Ammon's horn (tissue), 1 donor: Measurements from ENCODE around the gene GPC2.
"Not testable (repeated sequence)": the region's sequence is repeated elsewhere in the genome, so short reads cannot be mapped to it uniquely, and the experiment has no call there.

Experiments used
- DNase-seq: peaks from one replicate; pipeline ENCODE4 v3.0.0-alpha.2; 2016; ENCODE audit warnings: low spot score

Gene GPC2

GRCh38 chr7:100152937-100153666, 24.1 kb downstream of the GPC2 start:
- no peak for DNase-seq

DNA sequence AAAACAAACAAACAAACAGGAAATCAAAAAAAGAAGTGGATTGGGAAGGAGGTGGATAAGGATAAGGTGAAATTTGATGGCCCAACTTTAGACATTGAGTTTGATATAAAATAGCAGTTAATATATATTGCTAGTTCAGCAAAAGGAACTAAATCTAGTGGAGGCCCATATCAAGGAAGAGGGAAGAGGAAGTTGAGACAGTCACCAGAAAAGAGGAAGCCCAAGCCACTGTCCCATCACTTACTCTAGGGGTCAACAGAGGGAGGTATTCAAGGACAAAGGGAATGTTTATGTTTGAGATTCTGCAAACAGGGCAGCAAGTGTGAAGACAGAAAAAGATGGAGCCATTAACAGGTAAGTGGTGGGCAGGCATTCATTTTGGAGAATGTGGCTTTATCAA, 24.8 kb downstream of the GPC2 start:
- DNase-seq, result no peak

GRCh38 chr7:100148559-100149328, 28.4 kb downstream of the GPC2 start, which contains the start of gene LAMTOR4:
LAMTOR4 (plus strand) TSS chr7:100148918; CDS start chr7:100148973, 55 bp downstream.
- DNase-seq, result peak; percentile 100

DNA sequence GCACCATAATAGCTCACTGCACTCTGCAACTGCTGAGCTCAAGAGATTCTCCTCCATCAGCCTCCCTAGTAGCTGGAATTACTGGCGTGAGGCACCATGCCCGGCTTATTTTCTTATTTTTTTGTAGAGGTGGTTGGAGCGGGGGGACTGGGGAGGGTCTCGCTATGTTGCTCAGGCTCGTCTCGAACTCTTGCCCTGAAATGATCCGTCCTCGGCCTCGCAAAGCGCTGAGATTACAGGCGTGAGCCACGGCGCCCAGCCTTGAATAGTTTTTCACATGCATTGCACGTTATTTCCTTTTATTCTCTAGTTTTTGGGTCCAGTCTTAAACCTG, 29.0 kb downstream of the GPC2 start:
- no peak for DNase-seq

DNA sequence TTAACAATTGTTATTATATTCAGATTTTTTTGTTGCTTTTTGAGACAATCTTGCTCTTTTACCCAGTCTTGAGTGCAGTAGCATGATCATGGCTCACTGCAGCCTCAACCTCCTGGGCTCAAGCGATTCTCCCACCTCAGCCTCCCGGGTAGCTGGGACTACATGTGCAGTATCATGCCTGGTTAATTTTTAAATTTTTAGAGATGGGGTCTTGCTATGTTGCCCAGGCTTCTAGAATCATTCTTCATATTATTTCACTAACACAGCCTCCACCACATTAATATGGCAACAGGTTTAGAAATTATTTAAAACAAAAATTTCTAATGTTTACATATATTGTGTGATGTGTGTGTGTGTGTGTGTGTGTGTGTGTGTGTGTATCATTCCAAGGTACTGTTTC, 29.9 kb downstream of the GPC2 start:
- DNase-seq, result no peak

DNA sequence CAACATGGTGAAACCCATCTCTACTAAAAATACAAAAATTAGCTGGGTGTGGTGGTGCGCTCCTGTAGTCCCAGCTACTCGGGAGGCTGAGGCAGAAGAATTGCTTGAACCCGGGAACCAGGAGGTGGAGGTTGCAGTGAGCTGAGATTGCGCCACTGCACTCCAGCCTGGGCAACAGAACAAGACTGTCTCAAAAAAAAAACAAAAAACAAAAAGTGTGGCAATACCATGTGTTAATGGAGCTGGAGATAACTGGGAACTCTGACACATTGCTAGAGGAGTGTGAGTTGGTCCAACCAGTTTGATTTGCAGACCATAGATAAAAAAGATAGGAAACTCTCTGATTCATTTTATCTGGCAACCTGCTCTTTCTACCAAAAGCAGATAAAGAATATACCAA, 30.8 kb downstream of the GPC2 start:
- not testable (repeated sequence) for DNase-seq

- DNase-seq, result no peak
Observed at GRCh38 chr7:100142461-100142860, 34.7 kb downstream of the GPC2 start.

- no peak for DNase-seq
Observed at GRCh38 chr7:100141555-100141949, 35.6 kb downstream of the GPC2 start.

DNA sequence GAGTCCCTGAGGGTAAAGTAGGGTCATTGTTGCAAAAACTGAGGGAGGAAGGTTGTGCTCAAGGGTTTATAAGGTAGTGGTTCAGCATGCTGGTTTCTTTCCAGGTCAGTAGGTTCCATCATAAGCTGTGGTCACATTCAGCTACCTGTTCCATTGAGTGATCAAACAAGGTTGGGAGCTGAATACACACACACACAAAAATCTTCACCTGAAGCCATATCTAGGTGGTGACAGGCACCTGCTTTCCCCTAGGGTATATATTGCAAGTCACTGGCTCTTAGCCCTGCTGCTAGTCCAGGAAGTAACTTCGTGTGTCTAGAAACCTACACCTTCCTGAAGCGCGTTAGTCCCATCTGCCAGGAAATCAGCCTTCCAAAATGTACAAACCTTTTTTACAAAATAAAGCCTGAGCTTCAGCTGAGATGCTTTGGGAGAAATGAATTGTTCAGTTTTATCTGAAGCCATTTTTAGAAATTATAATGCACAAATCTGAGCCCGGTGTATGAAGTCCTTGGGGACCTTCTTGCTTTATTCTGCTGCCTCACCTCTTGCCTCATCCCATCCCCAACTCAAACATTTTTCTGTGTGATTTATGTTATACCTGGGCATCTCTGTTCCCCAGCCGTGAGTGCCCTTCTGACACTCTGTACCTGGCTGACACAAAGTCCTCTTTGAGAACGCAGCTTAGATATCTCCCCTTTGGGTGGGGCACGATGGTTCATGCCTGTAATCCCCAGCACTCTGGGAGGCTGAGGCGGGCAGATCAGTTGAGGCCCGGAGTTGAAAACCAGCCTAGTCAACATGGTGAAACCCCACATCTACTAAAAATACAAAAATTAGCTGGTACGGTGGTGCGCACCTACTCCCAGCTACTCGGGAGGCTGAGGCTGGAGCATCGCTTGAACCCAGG, 39.1 kb downstream of the GPC2 start:
- DNase-seq, result no peak

GRCh38 chr7:100132697-100133151, 44.5 kb downstream of the GPC2 start:
- DNase-seq, result peak; percentile 80

DNA sequence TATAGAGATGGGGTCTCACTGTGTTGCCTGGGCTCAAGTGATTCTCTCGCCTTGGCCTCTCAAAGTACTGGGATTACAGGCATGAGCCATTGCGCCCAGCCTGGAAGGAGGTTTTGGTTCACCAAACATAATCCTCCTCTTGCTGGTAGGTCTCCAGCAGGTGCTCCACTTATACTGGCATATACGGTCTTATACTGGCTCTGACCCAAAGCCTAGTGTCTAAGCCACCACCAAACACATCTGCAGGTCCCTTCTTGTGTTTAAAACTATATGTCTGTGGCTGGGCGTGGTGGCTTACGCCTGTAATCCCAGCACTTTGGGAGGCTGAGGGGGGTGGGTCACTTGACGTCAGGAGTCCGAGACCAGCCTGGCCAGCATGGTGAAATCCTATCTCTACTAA, 45.1 kb downstream of the GPC2 start:
- no peak for DNase-seq

DNA sequence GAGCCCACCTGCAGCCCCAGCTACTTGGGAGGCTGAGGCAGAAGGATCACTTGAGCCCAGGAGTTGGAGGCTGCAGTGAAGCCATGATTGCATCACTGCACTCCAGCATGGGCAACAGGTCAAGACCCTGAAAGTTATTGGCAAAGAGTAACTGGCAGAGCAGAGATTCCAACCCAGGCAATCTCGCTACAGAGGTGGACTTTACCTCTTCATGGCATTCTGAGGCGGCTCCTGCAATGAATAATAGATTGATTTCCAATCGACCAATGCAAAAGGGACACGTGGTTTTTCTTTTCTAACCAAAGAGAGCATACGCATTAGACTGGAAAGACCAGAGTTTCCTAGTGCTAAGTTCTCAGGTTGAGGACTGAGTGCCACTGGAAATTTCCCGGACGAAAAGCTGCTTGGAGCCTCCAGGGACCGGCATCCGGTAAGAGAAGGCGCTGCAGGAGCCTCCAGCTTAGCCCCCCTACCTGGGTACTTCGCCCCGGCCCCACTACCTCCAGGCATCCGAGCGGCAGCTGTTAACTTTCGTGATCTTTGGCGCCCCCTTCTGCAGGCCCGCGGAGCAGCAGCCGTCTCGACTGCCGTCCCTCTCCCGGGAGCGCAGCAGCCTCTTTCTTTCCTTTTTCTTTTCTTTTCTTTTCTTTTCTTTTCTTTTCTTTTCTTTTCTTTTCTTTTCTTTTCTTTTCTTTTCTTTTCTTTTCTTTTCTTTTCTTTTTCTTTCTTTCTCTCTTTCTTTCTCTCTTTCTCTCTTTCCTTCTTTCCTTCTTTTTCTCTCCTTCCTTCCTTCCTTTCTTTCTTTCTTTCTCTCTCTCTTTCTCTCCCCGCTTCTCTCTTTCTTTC, 46.4 kb downstream of the GPC2 start:
- DNase-seq, result peak; percentile 77

GRCh38 chr7:100130220-100130607, 47.0 kb downstream of the GPC2 start:
- DNase-seq, result not testable (repeated sequence)

GRCh38 chr7:100128637-100128963, 48.6 kb downstream of the GPC2 start:
- no peak for DNase-seq

DNA sequence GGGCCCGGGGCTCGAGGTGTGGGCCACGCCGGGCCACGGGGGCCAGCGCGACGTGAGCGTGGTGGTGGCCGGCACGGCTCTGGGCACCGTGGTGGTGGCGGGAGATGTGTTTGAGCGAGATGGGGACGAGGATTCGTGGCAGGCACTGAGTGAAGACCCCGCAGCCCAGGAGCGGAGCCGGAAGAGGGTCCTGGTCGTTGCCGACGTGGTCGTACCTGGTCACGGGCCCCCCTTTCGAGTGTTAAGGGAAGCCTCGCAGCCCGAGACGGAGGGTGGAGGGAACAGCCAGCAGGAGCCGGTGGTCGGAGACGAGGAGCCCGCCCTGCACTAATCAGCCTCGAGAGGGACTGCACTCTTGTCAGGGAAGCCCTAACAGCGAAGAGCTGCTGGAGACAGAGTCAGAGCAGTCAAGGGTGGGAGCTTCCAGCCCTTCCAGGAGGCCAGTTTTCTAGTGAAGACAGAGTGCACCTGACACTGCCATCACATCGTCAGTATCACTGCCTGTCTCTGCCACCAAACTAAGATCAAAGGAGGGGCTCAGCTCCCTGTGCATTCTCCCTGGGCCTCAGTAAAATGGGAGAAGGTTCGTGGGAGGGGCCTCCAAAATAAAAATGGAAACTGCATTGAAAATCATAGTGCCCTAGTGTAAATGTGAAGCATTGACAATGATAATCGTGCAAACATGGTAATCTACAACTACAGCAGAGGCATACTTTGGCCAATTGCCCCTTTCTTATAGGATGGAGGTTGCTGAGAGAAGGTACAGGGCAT, 49.1 kb downstream of the GPC2 start:
- peak; percentile 20 for DNase-seq

DNA sequence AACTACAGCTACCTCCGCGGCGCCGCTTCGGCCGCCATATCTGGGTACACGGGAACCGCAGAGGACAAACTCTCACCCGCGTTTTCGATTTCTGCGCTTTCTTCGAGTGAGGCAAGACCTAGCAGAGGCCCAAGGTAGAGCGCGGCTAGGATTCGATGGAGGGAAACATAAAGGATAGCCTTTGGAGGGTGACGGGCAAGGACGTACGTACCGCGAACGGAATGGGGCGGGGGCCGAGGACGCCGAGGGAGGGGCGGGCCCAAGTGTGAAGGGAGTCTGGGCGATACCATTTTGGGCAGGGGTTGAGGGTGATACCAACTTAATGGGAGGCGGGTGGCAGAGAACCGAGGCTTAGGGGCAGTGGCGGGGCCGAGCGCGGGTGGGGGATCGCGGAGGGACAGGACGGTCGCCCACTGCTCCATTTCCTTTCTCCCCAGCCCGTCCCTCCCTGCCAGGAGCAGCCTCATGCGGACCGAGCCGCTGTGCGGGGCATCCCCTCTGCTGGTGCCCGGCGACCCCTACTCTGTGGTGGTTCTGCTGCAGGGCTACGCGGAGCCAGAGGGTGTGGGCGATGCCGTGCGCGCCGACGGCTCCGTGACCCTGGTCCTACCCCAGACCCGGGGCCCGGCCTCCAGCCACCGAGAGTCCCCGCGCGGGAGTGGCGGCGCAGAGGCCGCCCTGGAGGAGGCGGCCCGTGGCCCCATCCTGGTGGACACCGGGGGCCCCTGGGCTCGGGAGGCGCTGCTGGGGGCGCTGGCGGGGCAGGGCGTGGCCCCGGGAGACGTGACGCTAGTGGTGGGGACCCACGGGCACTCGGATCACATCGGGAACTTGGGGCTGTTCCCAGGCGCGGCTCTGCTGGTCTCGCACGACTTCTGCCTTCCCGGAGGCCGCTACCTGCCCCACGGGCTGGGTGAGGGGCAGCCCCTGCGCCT, 50.0 kb downstream of the GPC2 start, which contains the start of gene MBLAC1:
MBLAC1 (plus strand) TSS at position 37 of the 935 bp plus-strand sequence; CDS start at position 466, 429 bp downstream.
- peak; percentile 96 for DNase-seq

GRCh38 chr7:100126239-100126930, 50.8 kb downstream of the GPC2 start:
- DNase-seq, result no peak

- no peak for DNase-seq
Observed at GRCh38 chr7:100124301-100125230, 52.6 kb downstream of the GPC2 start.
